NCI-H187 (cell line): Measurements from ENCODE around the gene SMARCA2.

Experiments used
- DNase-seq, 2 experiments: peaks; one replicate each; lab custom pipeline; 2025; lab: John Stamatoyannopoulos, UW

The SMARCA2 gene

GRCh38 chr9:2015581-2016407 lies 647 bp downstream of the SMARCA2 start:
- peak in 1 of 2 experiments; percentile 25 for DNase-seq

- peak in 1 of 2 experiments; percentile 48 for DNase-seq
Observed at GRCh38 chr9:2016408-2017330, 1.5 kb downstream of the SMARCA2 start.

- peak; percentile 41 to 46 for DNase-seq
Observed at GRCh38 chr9:2017331-2018161, 2.4 kb downstream of the SMARCA2 start.

GRCh38 chr9:2018162-2018643 lies 3.1 kb downstream of the SMARCA2 start:
- DNase-seq: no peak

- DNase-seq: no peak
Observed at GRCh38 chr9:2018764-2019558, 3.8 kb downstream of the SMARCA2 start.

- no peak for DNase-seq
Observed at GRCh38 chr9:2019723-2020122, 4.6 kb downstream of the SMARCA2 start.

- DNase-seq: no peak
Observed at GRCh38 chr9:2021731-2022130, 6.6 kb downstream of the SMARCA2 start.

GRCh38 chr9:2022560-2022959 lies 7.4 kb downstream of the SMARCA2 start:
- no peak for DNase-seq

GRCh38 chr9:2023042-2023441 lies 7.9 kb downstream of the SMARCA2 start:
- no peak for DNase-seq

GRCh38 chr9:2023532-2023931 lies 8.4 kb downstream of the SMARCA2 start:
- no peak for DNase-seq

- no peak for DNase-seq
Observed at GRCh38 chr9:2024888-2025782, 10.0 kb downstream of the SMARCA2 start.

- no peak for DNase-seq
Observed at GRCh38 chr9:2026220-2026997, 11.3 kb downstream of the SMARCA2 start.

GRCh38 chr9:2027543-2028160 lies 12.5 kb downstream of the SMARCA2 start:
- no peak for DNase-seq

GRCh38 chr9:2028888-2029287 lies 13.7 kb downstream of the SMARCA2 start:
- DNase-seq: no peak

GRCh38 chr9:2029666-2030170 lies 14.6 kb downstream of the SMARCA2 start:
- DNase-seq: no peak

GRCh38 chr9:2032234-2032633 lies 17.1 kb downstream of the SMARCA2 start:
- no peak for DNase-seq

- DNase-seq: no peak
Observed at GRCh38 chr9:2036844-2037243, 21.7 kb downstream of the SMARCA2 start.
